ENCODE results near the gene SULF2.
A peak's percentile ranks its signal among the peaks of the same experiment; 100 is the strongest.

SULF2 gene

DNA sequence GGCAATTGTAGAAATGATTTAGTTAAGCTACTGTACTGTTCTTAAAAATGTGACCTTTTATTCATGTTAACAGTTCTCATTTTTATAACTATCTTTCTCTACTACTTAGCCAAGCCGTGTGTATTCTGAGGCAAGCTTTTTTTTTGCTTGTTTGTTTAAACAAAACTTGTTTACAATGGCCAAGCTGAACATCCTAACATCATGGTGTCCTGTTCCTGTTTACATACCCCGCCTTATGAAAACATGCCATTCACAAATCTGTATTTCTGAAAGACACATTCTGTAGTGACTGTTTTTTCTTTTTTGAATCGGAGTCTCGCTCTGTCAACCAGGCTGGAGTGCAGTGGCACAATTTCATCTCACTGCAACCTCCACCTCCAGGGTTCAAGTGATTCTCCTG, 142.7 kb downstream of the SULF2 start:
- DNase-seq: no peak

DNA sequence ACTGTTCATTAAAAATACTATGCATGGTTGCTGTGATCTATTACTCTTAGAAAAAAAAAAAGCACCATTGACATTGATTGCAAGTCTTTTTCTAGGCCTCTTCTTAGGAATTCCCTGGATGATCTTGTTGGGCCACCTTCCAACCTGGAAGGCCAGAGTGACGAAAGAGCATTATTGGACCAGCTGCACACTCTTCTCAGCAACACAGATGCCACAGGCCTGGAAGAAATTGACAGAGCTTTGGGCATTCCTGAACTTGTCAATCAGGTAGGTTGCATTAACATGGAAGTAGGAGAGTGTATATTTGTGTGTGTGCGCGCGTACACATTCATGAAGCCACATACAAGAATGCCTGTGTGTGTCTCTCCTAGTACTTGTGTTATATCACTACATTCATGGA, 143.2 kb downstream of the SULF2 start:
- DNase-seq: no peak

DNA sequence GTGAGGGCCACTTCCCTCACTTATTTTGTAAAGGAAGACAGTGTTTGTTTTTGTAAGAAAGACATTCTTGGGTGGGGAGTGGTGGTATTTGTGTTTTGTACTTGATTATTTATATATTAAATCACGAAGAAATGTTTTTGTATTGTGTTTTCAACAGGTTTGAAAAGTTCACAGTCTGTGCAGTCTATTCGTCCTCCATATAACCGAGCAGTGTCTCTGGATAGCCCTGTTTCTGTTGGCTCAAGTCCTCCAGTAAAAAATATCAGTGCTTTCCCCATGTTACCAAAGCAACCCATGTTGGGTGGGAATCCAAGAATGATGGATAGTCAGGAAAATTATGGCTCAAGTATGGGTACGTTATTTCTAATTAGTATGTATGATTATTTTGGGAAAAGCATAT, 146.4 kb downstream of the SULF2 start:
- DNase-seq: no peak

DNA sequence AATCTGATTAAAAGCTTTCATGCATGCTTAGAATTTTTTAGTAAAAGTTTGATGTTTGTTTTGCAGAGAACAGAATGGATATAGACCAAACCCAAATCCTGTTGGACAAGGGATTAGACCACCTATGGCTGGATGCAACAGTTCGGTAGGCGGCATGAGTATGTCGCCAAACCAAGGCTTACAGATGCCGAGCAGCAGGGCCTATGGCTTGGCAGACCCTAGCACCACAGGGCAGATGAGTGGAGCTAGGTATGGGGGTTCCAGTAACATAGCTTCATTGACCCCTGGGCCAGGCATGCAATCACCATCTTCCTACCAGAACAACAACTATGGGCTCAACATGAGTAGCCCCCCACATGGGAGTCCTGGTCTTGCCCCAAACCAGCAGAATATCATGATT, 150.0 kb downstream of the SULF2 start:
- DNase-seq: no peak

DNA sequence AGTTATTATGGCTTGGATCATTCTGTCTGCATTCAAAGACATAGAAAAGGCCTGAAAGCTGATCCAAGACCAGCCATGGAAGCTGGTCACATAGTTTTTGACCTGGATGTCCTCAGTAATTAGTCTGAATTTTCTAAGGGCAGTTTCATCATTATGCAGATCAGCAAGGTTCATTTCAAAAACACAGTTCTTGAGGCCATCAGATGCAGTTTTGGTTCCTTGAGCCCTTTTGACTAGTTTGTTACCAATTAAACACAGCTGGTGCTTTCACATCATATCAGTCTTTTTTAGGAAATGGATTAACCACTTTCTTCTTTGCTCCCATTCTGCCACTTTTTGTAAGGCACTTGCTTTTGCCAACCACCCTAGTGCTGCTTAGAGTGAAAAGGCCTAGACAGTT, 154.2 kb downstream of the SULF2 start:
- DNase-seq: no peak

DNA sequence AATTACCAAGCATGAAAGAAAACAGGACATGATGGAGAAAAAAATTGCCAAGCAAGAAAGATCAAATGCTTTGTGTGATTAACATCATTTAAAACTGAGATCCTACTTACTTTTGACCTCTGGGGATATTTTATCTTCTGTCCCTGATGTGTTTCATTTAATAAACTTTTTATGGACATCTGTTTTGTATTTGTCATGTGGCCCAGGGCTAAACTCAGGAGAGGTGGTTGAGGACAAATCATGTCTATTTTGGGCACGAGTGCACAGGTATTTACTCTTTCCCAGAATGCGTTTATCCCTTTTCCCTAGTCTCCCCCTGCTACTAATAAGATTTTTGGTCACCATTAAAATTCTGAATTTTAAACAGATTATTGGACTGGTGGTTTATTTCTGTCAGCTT, 155.4 kb downstream of the SULF2 start:
- DNase-seq: no peak

DNA sequence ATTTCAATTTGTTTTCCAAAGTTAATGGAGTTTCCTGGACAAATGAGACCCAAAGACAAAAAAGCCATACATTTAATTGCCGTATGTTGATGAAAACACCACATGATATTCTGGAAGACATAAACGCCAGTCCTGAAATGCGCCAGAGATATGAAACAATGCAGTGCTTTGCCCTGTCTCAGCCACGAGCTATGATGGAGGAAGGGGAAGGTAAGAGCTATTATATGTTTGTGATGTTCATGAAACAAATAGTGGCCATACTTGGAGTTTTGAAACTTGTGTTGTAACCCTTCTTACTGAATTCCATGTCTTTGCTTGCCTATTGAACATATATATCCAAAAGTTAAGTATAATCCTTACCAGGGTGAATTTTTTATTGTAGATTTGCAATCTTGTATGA, 157.7 kb downstream of the SULF2 start:
- DNase-seq: no peak

DNA sequence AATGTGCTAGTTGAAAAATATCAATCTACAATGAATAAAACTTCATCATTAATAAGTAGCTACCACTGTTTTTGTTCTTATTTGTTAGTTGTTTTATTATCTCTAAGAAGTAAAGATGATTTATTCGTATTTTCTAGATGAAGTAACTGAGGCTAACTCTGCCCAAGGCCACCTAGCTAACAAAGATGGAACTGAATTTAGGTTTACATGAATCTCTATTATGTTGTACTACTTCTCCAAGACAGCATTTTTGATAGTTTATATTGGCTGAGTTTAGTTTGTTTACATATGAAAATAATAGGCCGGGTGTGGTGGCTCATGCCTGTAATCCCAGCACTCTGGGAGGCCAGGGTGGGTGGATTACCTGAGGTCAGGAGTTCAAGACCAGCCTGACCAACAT, 162.1 kb downstream of the SULF2 start:
- DNase-seq: no peak

DNA sequence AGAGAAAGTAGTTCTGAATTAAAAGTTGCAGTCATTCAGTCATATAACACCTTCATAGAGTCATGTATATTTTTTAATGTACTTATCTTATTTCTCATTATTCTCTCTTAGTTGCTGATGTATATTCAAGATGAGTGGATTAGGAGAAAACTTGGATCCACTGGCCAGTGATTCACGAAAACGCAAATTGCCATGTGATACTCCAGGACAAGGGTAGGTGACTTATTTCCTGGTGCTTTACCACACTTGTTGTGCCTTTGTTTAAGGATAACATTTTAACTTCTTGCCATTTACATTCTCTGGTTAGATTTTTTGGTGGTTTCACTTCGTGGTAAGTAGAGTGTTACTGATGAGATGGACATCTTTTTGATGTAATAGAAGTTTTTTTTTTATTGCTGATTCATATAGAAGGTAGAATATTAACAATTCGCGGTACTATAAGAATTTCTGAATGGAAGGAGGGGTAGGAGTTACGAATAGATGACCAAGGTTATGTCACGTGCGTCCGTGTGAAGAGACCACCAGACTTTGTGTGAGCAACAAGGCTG, 163.1 kb downstream of the SULF2 start:
- no peak for DNase-seq

DNA sequence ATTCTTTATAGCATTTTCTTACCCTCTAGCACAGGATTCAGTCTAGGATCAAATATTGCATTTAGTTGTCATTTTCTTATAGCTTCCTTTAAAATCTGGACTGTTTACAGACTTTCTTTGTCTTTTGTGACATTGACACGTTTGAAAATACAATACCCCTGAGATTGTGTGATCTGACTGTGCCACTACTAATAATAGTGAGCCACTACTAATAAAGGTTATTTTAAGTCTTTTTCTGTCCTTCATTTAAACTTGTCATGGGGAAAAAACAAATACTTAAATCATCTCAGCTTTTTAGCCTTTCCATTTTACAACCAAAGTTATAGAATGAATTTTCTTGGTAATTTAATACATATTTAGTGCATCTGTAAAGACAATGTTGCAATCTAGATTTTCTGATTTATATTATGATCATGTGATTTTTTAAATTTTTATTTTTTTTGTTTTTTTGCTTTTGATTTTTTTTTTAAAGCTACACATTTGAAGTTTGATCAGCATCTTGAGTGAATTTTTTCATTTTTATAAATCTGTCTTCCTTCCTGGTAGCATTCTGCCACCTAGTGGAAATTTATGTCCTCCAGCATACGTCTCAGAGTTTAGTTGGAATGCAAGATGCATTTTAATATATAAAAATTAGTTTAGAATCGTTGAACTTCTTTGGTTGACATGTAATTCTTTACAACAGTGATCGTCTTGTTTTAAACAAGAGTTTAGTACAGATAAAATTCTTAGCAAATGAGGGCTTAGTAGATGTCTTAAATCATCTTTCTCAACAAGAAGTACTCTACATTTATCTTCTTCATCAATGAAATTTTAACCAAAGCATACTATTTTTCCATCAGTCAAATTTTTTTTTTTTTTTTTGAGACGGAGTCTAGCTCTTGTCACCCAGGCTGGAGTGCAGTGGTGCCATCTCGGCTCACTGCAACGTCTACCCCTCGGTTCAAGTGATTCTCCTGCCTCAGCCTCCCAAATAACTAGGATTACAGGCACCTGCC, 164.2 kb downstream of the SULF2 start:
- DNase-seq: peak; percentile 32 to 81 (median 59)

DNA sequence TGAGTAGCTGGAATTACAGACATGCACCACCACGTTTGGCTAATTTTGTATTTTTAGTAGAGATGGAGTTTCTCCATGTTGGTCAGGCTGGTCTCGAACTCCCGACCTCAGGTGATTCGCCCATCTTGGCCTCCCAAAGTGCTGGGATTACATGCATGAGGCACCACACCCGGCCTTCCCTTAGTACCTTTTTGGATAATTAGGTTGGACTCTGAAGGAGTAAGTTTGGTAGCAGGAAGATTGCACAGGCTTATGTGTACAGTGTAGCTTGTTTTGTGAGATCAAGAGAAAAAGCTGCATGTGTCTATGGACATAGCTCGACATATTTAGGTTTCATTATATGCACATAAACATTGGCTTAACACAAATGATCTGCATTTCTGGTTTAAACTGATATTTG, 166.8 kb downstream of the SULF2 start:
- no peak for DNase-seq

DNA sequence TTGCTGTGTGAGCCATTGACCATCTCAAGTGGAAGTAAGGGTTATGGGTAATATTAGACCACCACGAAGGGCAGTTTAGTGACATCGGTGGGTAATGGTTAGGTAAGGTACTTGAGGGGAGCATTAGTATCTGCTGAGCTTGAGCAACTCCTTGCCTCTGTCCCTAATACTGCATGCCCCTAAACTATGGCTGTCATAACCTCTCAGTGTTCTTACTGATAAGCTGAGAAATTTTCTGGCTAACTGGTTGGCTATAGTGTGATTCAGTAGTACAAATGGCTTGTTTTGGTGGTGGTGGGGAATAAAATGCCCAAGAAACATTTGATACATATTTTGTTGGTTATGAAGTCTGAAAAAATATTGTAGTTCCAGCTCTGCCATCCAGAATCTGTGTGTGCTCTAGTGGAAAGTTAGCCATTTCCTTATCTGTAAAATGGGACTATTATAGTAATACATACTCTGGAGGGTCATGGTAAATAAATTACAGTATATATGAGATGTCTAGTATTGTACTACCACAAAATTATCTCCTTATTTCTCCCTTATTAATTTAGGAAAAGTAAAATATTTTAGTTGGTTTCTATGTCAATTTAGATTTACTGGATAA, 170.5 kb downstream of the SULF2 start:
- DNase-seq: no peak

DNA sequence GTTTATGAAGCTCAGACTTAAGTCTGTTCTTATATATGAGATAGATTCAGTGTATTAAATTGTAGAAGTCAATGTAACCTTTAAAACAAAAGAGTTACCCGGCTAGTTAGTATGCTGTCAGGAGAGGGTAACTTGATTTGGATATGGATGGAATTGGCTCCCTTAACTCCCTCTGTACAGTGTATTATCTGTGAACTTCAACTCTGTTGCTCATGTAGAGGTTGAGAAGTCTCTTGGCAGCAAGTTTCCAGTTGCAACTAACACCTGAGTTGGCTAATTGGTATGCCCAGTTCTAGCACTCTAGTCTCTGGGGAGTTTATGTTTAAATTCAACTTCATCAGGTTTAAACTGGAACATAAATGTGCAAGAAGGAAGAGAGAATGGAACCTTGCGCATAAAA, 172.6 kb downstream of the SULF2 start:
- no peak for DNase-seq

DNA sequence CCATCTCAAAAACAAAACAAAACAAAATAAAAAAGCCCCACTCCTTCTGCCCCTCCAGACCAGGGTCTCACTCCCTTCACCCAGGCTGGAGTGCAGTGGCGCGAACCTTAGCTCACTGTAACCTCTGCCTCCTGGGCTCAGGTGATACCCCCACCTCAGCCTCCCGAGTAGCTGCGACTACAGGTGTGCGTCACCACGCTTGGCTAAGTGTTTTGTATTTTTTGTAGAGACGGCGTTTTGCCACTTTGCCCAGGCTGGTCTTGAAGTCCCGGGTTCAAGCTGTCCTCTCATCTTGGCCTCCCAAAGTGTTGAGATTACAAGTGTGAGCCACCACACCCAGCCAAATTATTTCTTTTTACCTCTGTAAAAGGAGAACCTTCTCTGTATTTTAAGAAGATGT, 173.5 kb downstream of the SULF2 start:
- DNase-seq: no peak

DNA sequence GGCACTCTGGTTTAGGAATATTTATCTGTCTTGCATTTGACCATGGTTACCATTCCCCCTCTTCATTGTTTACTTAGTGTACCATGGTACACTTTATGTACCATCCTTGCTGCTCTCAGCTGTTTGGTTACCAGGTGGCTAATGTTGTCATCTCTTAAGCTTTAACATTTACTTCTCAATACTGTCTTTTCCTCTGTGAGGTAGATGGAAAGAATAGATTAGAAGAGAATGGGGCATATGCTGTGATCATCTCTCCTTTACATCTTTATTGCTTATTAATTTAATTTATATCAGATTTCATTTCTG, 174.4 kb downstream of the SULF2 start:
- DNase-seq: no peak

DNA sequence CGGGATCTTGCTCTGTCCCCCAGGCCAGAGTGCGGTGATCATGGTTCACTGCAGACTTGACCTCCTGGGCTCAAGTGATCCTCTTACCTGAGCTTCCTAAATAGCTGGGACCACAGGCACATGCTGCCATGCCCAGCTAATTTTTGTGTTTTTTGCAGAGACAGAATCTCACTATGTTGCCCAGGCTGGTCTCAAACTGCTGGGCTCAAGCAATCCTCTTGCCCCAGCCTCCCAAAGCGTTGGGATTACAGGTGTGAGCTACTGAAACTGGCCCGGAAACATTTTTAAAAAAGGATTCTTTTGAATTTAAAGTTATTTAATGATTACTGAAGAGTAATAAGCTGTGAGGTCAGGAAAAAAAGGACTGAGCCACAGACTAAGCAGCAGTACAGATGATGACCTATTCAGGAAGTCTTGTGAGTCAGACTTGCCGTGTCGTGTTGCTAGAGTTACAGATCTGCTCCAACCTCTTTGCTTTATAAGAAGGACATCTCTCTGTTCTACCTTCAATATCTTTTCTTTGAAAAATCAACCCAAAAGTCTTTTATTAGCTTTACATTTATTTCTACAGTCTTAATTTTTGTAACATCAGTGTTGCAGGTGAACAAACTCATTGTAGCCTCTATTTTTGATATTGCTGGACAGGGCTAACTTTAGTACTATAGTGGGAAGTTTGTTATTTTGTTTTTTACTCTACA, 174.9 kb downstream of the SULF2 start:
- peak; percentile 70 to 81 (median 72) for DNase-seq

DNA sequence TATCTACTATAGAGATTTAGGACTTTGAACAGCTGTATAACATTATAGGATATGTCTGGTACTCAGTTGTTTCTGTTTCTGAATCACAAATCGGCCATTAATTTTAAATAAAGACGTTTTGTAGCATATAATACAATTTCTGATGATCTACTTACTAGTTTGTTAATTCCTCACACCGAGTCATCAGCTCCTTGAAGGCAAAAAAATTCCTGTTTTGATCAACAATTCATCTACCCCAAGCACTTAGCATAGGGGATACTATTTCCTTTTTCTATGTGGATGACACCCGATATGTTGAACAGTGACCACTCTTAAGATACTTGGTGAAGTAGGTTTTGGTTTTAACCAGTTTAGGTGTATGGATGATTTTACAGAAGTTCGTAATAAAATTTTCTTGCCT, 176.3 kb downstream of the SULF2 start:
- no peak for DNase-seq

Data from suppressor macrophage (primary cell).